HG02885 (cell line): ENCODE data around the gene FRAS1.
"Not testable (repeated sequence)": the region's sequence is repeated elsewhere in the genome, so short reads cannot be mapped to it uniquely, and the experiment has no call there.

ENCODE experiments used
- ATAC-seq: cut with Tn5 transposase; IDR thresholded peaks from one replicate; pipeline ENCODE4 v1.9.1; 2021; ENCODE audit warnings: mild to moderate bottlenecking; ENCODE audit not compliant: unreplicated experiment, poor library complexity

Gene FRAS1

DNA sequence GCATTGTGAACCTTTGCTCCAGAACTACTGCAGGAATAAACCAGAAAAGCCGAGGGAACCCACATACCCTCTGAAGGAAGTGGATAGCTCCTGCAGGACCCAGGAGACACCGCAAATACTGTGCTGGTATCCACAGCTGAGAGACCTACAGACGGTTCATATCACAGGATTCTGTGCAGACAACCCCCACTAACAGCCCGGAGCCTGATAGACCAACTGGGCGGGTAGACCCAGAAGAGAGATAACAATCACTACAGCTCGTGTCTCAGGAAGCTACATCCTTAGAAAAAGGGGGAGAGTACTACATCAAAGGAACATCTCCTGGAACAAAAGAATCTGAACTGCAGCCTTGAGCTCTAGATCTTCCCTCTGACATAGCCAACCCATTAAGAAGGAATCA, 150.8 kb downstream of the FRAS1 start:
- ATAC-seq: no peak

DNA sequence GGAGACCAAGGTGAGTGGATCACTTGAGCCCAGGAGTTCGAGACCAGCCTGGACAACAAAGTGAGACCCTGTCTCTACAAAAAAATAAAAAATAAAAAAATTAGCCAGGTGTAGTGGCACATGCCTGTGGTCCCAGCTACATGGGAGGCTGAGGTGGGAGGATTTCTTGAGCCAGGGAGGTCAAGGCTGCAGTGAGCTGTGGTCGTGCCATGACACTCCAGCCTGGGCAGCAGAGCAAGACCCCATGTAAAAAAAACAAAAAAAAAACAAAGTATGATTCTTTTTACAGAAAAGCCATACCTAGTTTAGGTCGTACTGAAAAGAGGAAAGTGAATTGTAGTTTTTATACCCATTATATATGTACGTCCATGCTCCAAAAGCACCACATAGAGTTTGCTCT, 151.8 kb downstream of the FRAS1 start:
- not testable (repeated sequence) for ATAC-seq

DNA sequence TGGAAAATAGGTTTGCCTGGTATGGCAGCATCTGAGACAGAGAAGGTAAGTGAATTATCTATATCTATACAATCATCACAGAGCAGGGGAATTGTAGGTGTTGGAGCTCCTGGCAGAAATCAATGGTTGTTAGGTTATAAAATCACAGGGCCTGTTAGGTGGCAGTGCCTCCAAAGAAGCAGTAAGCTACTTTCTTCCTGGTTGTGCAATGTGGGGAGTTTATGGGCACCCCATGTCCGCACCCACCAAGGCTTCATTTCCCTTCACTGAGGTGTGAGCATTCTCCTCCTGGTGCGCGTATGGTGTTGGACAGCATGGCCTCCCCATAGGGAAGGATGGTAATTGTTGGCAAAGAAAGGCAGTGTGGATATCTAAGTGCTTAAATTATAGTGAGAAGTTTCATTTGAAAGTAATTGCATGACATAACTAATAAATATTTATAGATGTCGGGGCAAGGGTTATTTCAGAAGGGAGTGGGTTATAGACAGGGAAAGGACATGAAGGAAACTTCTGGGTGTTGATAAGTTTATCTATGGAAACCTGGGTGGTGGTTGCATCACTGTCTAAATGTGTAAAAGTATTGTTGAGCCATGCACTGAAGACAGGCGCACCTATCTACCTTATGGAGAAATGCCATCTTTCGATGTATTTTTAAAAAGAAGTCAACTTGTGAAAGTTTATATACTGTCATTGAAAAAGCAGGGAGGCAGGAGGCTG, 153.7 kb downstream of the FRAS1 start:
- no peak for ATAC-seq

DNA sequence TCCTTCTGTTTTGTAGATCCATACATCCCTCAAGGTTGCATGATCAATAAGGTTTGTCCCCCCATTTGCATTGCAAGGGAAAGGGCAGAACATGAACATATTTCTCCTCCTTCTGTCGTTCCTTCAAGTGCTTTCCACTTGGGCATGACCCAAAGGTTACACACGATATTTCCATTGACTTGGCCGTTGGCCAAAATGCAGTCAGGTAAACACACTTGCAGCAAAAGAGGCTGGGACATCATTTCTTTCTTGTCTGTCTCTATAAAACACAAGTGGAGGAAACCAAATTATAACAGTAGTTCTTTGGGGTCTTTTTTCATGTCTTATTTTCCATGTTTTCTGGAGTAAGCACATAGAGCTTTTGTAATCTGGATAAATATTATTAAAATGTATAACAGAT, 156.1 kb downstream of the FRAS1 start:
- no peak for ATAC-seq

DNA sequence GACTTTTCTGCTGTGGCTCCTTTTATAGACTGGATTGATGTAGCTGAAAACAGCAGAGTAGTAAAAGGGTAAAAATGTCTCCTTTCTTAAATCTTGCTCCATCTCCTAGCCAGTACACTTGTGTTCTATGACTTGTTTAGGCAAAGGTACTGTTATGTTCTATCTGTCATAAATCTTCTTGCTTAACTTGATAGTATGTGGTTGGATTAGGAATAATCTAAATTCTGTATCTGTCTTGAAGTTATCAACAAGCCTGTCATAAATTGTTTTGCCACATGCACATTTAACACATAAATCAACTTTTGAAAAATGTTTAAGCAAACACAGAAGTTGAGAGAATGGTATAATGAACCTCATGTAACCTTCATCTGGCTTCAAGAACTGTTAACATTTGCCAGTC, 157.0 kb downstream of the FRAS1 start:
- ATAC-seq: no peak

DNA sequence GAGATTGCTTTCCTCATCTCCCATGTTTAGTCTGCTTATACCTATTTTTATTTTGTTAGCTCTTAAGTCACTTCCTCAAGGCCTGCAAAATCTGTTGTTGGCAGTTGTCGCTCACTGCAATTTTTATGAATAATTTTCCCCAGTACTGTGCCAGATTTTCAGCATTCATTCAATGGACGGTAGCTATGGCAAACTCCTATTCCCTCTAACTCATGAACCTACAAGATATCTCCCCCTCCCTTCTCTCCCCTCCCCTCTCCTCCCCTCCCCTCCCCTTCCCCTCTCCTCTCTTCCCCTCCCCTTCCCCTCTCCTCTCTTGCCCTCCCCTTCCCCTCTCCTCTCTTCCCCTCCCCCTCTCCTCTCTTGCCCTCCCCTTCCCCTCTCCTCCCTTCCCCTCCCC, 160.4 kb downstream of the FRAS1 start:
- no peak for ATAC-seq

DNA sequence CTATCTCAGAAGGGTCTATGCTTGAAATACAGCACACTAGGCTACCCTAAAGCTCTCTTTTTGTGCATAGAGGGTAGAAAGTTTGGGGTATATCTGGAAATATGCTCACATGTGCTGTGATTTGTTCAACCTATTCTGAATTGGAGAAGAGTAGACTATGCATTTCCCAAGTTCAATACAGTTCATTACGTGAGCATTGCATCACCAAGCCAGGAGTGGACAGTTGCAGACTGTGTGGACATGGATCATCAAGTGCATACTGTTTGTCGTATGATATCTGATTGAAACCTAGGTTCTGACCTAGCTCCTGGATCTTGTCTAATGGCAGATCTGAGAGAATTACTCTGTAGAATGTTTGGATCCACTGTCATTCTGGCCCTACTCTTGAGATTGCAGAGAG, 161.1 kb downstream of the FRAS1 start:
- ATAC-seq: no peak

DNA sequence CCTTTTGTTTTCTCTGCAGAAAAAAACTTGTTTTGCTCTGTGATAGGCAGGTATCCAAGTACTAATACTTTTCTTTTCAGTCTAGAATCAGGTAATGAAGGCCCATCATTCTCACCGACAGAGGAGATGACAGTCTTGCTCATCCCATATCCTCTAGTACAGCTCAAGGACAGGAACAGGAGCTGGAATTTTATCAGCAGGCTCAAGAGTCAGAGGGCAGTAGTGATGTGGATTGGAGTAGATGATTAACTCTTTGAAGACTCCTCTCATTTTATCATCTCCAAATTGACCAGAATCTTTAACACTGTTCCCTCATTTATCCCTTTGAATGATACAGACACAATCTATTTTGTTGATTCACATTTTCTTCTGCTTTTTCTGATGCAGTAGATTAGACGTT, 162.7 kb downstream of the FRAS1 start:
- ATAC-seq: no peak

DNA sequence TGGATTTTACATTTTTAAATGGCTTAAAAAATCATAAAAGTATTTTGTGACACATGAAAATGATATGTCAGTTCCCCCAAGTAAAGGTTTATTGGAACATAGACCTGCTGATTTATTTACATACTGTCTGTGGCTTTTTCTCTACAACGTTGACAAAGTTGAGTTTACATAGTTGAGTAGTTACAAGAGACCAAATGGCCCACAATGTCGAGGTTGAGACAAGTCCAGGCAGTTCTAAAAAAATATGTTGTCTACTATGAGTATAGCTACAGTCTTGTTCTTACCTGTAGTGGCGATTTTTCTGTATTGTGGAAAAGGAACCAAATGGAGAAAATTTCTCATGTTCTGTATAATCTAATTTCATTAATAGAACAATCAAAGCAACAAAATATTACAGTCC, 163.2 kb downstream of the FRAS1 start:
- no peak for ATAC-seq

DNA sequence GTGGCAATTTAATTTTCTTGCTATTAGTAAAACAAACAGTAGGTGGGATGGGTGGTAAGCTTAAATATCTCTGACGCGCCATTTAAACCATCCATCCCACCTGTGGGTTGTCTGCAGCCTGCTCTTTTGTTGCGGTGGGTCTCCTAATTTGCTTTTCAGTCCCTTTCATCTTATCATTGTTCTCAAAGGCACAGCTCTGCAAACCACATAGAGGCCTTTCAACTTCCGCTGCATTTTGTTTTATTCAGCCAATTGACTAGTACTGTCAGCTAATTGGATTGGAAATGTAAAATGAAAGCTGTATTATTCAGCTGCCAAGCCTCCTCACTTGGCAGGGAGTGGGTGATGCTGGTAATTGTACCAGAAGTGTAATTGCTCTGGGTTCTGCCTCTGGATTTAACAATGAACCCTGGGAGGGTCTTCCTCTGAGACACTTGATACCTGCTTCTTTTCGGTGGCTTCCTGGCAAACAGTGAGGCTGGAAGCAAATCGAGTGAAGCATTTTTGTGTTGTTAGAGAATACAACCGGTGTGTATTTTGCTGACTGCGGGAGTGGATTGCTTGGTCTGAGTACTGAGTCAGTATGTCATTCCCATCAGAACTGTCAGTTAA, 165.6 kb downstream of the FRAS1 start:
- no peak for ATAC-seq

DNA sequence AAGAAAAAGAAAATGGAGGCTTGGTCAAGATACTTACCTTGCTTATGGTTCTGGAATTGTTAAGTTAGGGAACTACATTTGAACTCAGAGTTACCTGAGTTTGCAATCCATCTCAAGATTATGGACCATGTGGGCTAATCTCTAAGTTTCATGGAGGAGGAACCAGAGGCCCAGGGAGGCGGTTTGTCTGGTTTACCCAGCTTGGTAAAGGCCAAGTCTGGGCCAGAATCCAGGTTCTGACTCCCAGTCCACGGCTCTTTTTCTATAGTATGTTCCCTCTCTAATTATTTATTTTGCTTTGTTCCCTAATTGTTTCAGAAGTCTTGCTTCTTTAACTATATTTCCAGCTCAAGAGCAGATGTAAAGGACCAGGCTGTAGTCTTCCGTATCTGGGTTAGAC, 168.1 kb downstream of the FRAS1 start:
- no peak for ATAC-seq

DNA sequence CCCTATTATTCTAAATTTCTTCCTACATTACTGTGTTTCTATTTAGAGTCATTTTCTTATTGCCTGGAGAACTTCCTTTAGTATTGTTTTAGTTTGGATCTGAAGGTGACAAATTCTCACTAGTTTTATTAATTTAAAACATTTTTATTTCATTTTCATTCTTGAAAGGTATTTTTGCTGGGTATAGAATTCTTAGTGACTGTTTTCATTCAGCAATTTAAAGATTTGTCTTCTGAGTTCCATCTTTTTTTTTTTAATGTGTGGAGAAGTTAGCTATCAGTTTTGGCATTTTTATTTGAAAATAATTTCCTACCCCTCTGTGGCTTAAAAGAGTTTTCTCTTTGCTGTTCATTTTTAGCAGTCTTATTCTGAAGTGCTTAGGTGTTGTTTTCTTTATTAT, 169.2 kb downstream of the FRAS1 start:
- ATAC-seq: no peak

DNA sequence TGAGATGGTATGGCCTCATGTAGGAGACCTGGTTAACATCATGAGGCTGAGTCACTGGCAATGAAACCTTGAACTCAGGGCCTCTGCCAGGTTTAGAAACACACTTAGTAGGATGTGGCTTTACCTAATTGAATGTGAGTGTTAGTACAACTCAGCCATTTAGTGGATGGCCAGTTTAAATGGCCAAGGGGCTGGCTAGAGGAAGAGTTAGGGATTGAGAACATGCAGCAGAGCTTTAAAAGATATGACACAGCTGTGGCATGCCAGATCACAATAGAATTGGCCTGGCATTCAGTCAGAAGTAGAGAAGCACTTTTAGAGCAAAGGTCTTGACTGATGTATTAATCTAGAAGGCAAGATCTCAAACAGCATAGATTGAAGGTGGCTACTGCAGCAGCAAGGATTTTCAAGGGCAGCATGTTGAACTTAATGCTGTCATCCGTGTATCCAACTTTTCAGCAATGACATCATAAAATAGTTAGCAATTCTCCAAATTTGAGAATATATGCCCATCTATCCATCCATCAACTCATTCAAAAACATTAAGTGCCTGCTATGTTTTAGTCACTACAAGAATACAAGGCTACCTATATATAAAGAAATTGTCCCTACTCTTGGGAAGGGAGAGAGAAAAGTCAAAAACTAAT, 170.4 kb downstream of the FRAS1 start:
- no peak for ATAC-seq

DNA sequence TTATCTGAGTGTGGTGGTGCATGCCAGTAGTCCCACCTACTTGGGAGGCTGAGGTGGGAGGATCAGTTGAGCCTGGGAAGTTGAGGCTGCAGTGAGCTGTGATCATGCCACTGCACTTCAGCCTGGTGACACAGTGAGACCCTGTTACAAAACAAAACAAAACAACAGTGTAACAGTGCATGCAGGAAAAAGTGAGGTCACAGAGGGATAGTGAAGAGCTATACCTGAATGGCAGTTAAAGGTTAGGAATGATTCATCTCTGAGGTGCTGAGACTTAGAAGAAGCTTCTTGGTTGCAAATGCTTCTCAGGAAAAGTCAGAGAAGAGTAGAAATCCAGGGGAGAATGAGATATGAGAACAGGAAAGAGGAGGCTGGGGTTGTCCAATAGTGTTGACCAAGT, 178.7 kb downstream of the FRAS1 start:
- no peak for ATAC-seq

DNA sequence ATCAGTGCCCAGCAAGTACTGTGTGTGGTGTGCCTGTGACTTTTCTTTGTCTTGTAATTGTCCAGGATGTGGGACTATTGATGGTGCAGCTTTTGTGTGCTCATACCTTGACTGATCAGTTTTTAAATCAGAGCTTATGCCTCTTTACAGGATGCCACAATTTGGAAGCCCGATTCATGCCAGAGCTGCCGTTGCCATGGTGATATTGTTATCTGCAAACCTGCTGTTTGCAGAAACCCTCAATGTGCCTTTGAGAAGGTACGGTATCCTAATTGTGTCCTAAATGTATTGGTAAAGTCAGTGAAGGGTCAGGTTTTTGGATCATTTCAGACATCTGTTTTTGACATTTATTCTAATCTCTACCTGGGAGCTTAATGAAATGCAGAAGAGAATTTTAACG, 180.2 kb downstream of the FRAS1 start:
- ATAC-seq: no peak

DNA sequence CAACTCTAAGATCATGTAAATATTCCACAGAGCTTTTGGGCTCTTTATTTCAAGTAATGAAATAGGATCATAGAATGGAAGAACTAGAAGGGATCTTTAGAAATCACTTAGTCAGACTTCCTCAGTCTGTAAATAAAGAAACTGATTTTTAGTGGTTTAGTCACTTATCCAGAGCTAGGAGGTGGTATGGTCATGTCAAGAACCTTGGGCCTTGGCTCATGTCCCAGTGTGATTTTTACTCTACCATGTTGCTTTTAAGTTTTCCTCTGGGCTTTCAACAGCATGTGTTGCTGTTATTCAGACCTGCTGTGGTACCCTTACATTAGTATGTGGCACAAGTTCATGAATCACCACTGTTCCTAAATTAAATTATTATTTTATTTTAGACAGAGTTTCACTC, 184.9 kb downstream of the FRAS1 start:
- ATAC-seq: no peak

DNA sequence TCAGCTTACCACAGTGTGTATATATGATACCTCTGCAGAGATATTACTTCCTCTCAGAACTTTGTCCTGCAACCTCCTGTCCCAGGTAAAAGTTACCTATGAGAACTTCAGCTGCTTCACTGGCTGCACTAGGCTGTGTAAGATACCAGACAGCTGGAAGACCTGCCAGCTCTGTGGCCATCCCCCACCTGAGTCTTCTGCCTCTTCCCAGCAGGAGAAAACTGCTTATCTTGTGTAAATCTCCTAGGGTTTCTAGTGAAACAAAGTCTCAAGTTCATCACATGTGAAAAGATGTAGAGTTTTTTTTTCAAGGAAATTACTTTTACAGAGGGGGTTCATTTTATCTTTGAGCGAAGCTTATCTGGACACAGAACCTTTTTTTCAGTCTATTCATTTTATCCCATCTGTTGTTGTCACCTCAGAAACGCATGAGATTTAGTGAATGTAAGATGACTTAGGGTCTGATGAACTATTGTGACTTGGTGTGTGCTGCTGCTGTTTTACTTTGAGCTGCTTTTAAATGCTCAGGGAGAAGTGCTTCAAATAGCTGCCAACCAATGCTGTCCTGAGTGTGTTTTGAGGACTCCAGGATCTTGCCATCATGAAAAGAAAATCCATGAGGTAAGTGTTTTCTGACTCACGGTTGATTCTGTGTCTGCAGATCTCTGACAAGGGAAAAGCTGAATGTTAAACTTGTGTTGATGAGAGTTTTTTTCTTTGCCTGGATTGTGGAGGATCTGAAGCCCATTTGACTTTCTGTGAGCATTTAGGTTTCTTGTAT, 187.8 kb downstream of the FRAS1 start:
- no peak for ATAC-seq

DNA sequence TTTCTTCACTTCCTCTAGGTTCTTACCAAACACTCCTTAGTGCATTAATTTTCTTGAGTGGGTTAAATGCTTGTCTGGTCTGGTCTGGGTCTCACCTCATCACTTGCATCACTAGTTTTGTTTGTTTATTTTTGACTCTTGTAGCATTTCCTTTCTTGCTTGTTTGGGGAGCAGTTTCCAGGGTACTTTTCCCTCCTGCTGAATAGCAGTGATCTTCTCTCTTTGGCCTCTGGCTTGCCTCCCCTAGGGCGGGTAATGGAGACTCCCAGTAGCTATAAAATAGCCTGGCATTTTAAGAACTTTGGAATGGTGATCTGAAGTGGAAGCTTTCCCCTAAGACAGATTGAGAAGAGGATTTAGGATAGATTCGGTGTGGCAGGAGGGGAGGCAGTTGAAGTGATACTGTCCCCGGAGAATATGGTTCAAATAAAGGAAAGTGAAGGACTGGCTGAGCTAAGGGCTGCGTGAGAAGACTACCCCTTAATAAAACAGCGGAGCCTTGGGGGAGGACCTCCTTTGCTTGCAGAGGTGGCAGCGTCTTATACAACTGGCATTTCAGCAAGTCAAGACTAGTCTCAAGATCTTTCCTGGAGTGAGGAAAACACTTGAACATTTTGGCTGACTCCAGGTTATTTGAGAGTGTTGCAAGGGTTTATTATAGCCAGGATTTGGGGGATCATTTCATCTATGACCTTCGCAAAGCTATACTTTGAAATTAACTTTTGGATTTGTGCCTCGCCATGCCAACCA, 190.6 kb downstream of the FRAS1 start:
- no peak for ATAC-seq

DNA sequence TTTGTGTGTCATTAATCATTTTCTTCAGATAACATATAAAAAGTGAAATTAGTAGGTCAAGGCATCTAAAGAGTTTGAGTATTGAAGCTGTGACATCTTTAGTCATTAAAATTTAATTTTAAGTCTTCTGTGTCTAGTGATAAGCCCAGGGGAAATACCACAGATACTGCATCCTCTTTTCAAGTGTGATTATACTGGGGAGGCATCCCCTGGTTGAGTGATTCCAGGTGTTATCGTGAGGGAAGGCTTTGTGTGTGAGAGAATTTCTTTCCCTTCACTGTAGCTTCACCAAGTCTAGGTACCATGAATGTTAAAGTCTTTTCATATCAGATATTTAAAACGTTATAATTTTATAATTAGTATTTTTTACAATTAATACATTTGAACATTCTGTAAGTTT, 193.4 kb downstream of the FRAS1 start:
- ATAC-seq: no peak

DNA sequence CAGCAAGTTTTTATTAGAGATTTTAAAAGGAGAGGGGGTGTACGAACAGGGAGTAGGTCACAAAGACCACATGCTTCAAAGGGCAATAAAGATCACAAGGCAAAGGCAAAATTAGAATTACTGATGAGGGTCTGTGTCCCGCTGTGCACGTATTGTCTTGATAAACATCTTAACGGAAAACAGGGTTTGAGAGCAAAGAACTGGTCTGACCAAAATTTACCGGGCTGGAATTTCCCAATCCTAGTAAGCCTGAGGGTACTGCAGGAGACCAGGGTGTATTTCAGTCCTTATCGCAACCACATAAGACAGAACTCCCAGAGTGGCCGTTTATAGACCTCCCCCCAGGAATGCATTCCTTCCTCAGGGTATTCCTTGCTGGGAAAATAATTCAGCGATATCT, 195.7 kb downstream of the FRAS1 start:
- ATAC-seq: not testable (repeated sequence)
